ENCODE measurements around the gene ISG20L2.

ISG20L2 gene

GRCh38 chr1:156747742-156748669 is 19.4 kb upstream of the ISG20L2 start:
- no peak for DNase-seq (ENCODE audit: extremely low read depth, insufficient read length)
- Histone ChIP-seq H3K27me3 (replicated peaks; ENCODE audit: control insufficient read depth, insufficient read depth, low read length) (no peaks in the 10 kb centered on the region), H3K4me3 (replicated peaks; ENCODE audit: low read depth, low read length) (peak overlapping the region; percentile 93), H3K36me3 (ENCODE audit: control insufficient read depth, insufficient read depth, low read length) (peaks cover 12% of the 10 kb centered on the region)
- TF ChIP-seq CTCF (IDR thresholded peaks at IDR 0.05; ENCODE audit: insufficient read depth, low read length, poor library complexity, severe bottlenecking), result no peak

GRCh38 chr1:156746728-156747631 is 18.4 kb upstream of the ISG20L2 start:
- peak; percentile 48 for DNase-seq (ENCODE audit: extremely low read depth, insufficient read length)
- H3K4me3 ChIP-seq (replicated peaks; ENCODE audit: low read depth, low read length), result peak overlapping the region; percentile 93
- no peaks in the 10 kb centered on the region for H3K27me3 ChIP-seq (replicated peaks; ENCODE audit: control insufficient read depth, insufficient read depth, low read length)
- TF ChIP-seq CTCF (IDR thresholded peaks at IDR 0.05; ENCODE audit: insufficient read depth, low read length, poor library complexity, severe bottlenecking), result peak; percentile 23
- H3K36me3 ChIP-seq (ENCODE audit: control insufficient read depth, insufficient read depth, low read length), result peaks cover 14% of the 10 kb centered on the region

GRCh38 chr1:156746406-156746727 is 17.8 kb upstream of the ISG20L2 start:
- TF ChIP-seq CTCF (IDR thresholded peaks at IDR 0.05; ENCODE audit: insufficient read depth, low read length, poor library complexity, severe bottlenecking), result no peak
- Histone ChIP-seq H3K4me3 (replicated peaks; ENCODE audit: low read depth, low read length) (peak overlapping the region; percentile 44; the same call in 1 of the 2 replicates), H3K27me3 (replicated peaks; ENCODE audit: control insufficient read depth, insufficient read depth, low read length) (no peaks in the 10 kb centered on the region), H3K36me3 (ENCODE audit: control insufficient read depth, insufficient read depth, low read length) (peaks cover 14% of the 10 kb centered on the region)
- DNase-seq (ENCODE audit: extremely low read depth, insufficient read length), result no peak

GRCh38 chr1:156745881-156746280 is 17.3 kb upstream of the ISG20L2 start:
- peaks cover 14% of the 10 kb centered on the region for H3K36me3 ChIP-seq (ENCODE audit: control insufficient read depth, insufficient read depth, low read length)
- H3K4me3 ChIP-seq (replicated peaks; ENCODE audit: low read depth, low read length), result no peak overlapping the region
- no peak for TF ChIP-seq CTCF (IDR thresholded peaks at IDR 0.05; ENCODE audit: insufficient read depth, low read length, poor library complexity, severe bottlenecking)
- no peak for DNase-seq (ENCODE audit: extremely low read depth, insufficient read length)
- H3K27me3 ChIP-seq (replicated peaks; ENCODE audit: control insufficient read depth, insufficient read depth, low read length), result no peaks in the 10 kb centered on the region

GRCh38 chr1:156744786-156745419 is 16.3 kb upstream of the ISG20L2 start:
- no peak for TF ChIP-seq CTCF (IDR thresholded peaks at IDR 0.05; ENCODE audit: insufficient read depth, low read length, poor library complexity, severe bottlenecking)
- peaks cover 14% of the 10 kb centered on the region for H3K36me3 ChIP-seq (ENCODE audit: control insufficient read depth, insufficient read depth, low read length)
- no peak overlapping the region for H3K4me3 ChIP-seq (replicated peaks; ENCODE audit: low read depth, low read length)
- no peaks in the 10 kb centered on the region for H3K27me3 ChIP-seq (replicated peaks; ENCODE audit: control insufficient read depth, insufficient read depth, low read length)
- no peak for DNase-seq (ENCODE audit: extremely low read depth, insufficient read length)

All from GM06990 (cell line).